ENCODE measurements around the gene EIF4E3.

The EIF4E3 gene

DNA sequence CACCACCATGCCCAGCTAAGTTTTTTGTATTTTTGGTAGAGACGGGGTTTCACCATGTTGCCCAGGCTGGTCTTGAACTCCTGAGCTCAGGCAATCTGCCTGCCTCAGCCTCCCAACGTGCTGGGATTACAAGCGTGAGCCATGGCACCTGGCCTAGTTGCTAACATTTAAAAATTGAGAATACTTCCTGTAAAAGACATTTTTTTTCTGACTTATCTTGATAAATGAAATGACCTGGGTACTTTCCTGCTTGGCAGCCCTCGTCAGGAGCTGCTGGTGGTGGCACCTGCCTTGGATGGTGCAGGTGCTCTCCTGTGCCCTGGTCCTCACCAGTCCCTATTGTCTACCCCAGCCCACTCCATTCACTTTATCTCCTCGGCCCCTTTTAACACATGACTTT lies 74.8 kb downstream of the EIF4E3 start:
- TF ChIP-seq Cebpa-rat (IDR thresholded peaks at IDR 0.05), result no peak
- no peak overlapping the region for H3K4me3 ChIP-seq
- no peak overlapping the region for H3K9ac ChIP-seq
- no peak overlapping the region for H3K4me2 ChIP-seq
- H3K4me1 ChIP-seq, result peaks cover 0 to 21% (median 6%) of the 10 kb centered on the region in 10 experiments; a peak in 9 of 20 replicates
- H3K36me3 ChIP-seq, result no peaks in the 10 kb centered on the region
- H3K27ac ChIP-seq, result no peak overlapping the region
- no peaks in the 10 kb centered on the region for H3K27me3 ChIP-seq
- no peaks in the 10 kb centered on the region for H4K20me1 ChIP-seq
- H3K9me3 ChIP-seq (replicated peaks in 1 of 11), result no peaks in the 10 kb centered on the region

DNA sequence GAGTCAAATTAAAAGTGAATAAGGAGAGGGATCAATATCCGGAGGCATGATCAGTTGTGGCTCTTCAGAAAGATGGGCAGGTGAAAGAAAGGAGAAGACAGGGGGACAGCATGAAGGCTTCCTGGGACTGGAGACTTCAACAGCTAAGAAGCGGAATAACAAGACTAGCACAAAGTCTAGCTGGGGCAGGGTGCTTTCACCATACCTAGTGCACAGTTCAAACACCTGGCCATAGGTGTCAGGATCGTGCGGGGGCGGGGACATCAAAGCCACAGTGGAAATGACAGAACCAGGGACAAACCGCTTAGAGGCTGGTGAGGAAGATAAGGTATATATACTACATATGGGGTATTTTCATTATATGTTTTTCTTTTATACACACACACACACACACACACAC lies 75.4 kb downstream of the EIF4E3 start:
- Histone ChIP-seq H3K4me1 (peaks cover 0 to 21% (median 6%) of the 10 kb centered on the region in 10 experiments; a peak in 9 of 20 replicates), H3K4me2 (no peak overlapping the region), H3K4me3 (no peak overlapping the region), H4K20me1 (no peaks in the 10 kb centered on the region), H3K9ac (no peak overlapping the region), H3K36me3 (no peaks in the 10 kb centered on the region), H3K27me3 (no peaks in the 10 kb centered on the region), H3K27ac (no peak overlapping the region), H3K9me3 (replicated peaks in 1 of 11) (no peaks in the 10 kb centered on the region)
- TF ChIP-seq Cebpa-rat (IDR thresholded peaks at IDR 0.05), result no peak

- Histone ChIP-seq H3K36me3 (no peaks in the 10 kb centered on the region), H3K27me3 (no peaks in the 10 kb centered on the region), H3K9ac (no peak overlapping the region), H3K27ac (no peak overlapping the region), H3K9me3 (replicated peaks in 1 of 11) (no peaks in the 10 kb centered on the region), H3K4me2 (peak overlapping the region in 2 of 11 experiments; percentile 10 to 19; a peak in 2 of 22 replicates), H3K4me1 (peaks cover 0 to 21% (median 2%) of the 10 kb centered on the region in 10 experiments; a peak in 7 of 20 replicates), H4K20me1 (no peaks in the 10 kb centered on the region), H3K4me3 (no peak overlapping the region)
- no peak for TF ChIP-seq Cebpa-rat (IDR thresholded peaks at IDR 0.05)
Measured at GRCh38 chr3:71647751-71648150, 77.5 kb downstream of the EIF4E3 start.

DNA sequence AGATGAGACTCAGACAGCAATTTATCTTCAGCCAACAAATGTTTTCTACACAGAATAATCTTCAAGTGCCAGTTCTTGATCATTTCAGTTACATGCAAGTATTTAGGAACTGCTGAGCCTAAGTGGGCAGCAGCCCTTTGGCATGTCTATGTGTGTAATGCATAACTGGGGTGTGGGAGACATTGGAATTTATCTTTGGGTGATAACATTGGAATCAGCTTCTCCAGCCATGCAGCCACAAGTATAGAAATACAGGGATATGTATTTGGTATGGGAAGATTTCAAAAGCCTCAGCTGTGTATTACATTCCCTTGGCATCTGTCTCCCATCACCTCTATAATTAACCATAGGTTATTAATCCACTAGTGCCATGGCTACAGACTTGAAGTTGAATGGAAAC lies 78.2 kb downstream of the EIF4E3 start:
- H3K36me3 ChIP-seq, result no peaks in the 10 kb centered on the region
- no peak overlapping the region for H3K9ac ChIP-seq
- no peak for TF ChIP-seq Cebpa-rat (IDR thresholded peaks at IDR 0.05)
- H3K27ac ChIP-seq, result no peak overlapping the region
- peaks cover 0 to 21% (median under 1%) of the 10 kb centered on the region in 10 experiments; a peak in 7 of 20 replicates for H3K4me1 ChIP-seq
- H3K9me3 ChIP-seq (replicated peaks in 1 of 11), result no peaks in the 10 kb centered on the region
- H3K27me3 ChIP-seq, result no peaks in the 10 kb centered on the region
- H3K4me3 ChIP-seq, result no peak overlapping the region
- no peak overlapping the region for H3K4me2 ChIP-seq
- no peaks in the 10 kb centered on the region for H4K20me1 ChIP-seq

- no peaks in the 10 kb centered on the region for H4K20me1 ChIP-seq
- H3K4me3 ChIP-seq, result no peak overlapping the region
- H3K36me3 ChIP-seq, result no peaks in the 10 kb centered on the region
- H3K27ac ChIP-seq, result no peak overlapping the region
- no peak overlapping the region for H3K9ac ChIP-seq
- no peaks in the 10 kb centered on the region for H3K27me3 ChIP-seq
- TF ChIP-seq Cebpa-rat (IDR thresholded peaks at IDR 0.05), result no peak
- H3K4me2 ChIP-seq, result no peak overlapping the region
- H3K9me3 ChIP-seq (replicated peaks in 1 of 11), result 0 out of 22 replicates have a peak, but pooled peaks cover 0 to 4% (median 0%) of the 10 kb centered on the region in 11 experiments
- H3K4me1 ChIP-seq, result peaks cover 0 to 10% (median 0%) of the 10 kb centered on the region in 10 experiments; a peak in 6 of 20 replicates
Measured at GRCh38 chr3:71645140-71645539, 80.1 kb downstream of the EIF4E3 start.

GRCh38 chr3:71641674-71642073 lies 83.5 kb downstream of the EIF4E3 start:
- Histone ChIP-seq H3K9ac (no peak overlapping the region), H4K20me1 (no peaks in the 10 kb centered on the region), H3K27ac (no peak overlapping the region), H3K36me3 (no peaks in the 10 kb centered on the region), H3K27me3 (no peaks in the 10 kb centered on the region), H3K4me2 (no peak overlapping the region), H3K4me3 (no peak overlapping the region), H3K9me3 (replicated peaks in 1 of 11) (0 out of 22 replicates have a peak, but pooled peaks cover 0 to 4% (median 0%) of the 10 kb centered on the region in 11 experiments), H3K4me1 (no peaks in the 10 kb centered on the region)
- TF ChIP-seq Cebpa-rat (IDR thresholded peaks at IDR 0.05), result no peak

DNA sequence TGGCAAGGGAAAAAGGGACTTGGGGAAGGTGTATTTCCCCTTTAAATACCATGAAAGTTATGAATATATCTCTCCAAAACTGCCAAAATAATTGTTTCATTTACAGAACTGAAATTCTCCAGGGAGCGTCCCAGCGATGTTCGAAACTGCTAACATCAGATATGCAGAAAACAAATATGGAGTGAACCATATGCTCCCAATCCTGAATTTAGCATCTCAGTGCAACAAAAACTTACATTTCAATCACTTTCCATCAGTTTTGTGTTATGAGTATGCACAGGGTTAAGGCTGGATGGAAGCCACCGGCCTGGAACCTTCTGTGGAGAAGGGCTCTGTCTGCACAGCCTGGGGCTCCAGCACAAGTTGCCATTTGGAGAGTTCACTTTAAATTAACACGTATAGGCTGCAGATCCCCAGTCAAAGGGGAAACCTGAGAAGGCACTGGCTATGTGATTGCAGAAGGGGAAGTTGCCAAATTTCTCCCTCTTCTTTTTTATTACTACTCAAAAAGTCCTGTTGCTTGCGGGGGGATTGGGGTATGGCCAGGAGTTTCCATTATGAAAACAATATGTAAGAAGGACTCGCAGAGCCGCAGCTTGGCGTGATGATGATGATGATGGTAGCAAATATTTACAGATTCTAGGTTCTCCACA lies 84.7 kb downstream of the EIF4E3 start:
- Histone ChIP-seq H3K27ac (no peak overlapping the region), H3K27me3 (no peaks in the 10 kb centered on the region), H4K20me1 (no peaks in the 10 kb centered on the region), H3K36me3 (no peaks in the 10 kb centered on the region), H3K4me1 (no peaks in the 10 kb centered on the region), H3K4me3 (no peak overlapping the region), H3K9ac (no peak overlapping the region), H3K4me2 (no peak overlapping the region), H3K9me3 (replicated peaks in 1 of 11) (0 out of 22 replicates have a peak, but pooled peaks cover 0 to 4% (median 0%) of the 10 kb centered on the region in 11 experiments)
- TF ChIP-seq Cebpa-rat (IDR thresholded peaks at IDR 0.05), result no peak

DNA sequence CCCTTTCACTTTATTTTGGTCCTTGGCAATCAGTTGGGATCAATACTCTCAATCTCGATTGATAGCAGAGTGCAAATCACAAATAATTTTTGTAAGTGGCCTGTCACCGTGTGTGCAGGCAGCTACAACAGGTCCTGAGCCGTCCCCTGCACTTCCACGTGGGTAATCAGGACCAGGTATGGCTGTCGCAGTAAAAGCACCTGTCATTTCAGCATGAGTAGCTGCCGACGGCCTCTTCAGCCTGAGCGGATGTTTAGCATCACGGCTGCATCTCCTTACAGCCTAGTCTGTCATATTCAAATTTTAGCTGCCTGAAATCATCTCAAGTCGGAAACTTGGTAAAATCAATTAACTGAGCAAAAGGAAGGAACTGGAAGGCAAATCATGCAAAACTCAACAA lies 88.7 kb downstream of the EIF4E3 start:
- Histone ChIP-seq H3K27ac (no peak overlapping the region), H3K36me3 (no peaks in the 10 kb centered on the region), H3K4me1 (no peaks in the 10 kb centered on the region), H3K27me3 (no peaks in the 10 kb centered on the region), H3K4me3 (no peak overlapping the region), H3K9me3 (replicated peaks in 1 of 11) (0 out of 22 replicates have a peak, but pooled peaks cover 0 to under 1% (median 0%) of the 10 kb centered on the region in 11 experiments), H4K20me1 (no peaks in the 10 kb centered on the region), H3K9ac (no peak overlapping the region), H3K4me2 (no peak overlapping the region)
- no peak for TF ChIP-seq Cebpa-rat (IDR thresholded peaks at IDR 0.05)

DNA sequence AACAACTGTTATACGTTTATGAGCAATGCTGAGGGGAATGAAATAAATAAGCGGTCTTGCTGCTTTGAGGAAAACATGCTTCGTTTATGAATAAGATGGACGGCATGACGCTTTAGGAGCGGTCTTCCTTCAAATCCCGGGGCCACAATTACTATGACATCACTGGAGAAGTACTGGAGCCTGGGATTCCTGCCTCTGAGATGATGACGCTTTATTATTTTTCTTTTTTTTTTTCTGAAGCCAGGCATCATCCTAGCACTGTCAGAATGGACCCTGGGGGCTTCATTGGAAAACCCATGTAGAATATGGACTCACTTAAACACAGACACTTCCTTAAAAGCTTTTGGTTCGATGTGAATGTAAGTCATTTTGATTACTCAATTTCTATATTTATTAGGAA lies 89.2 kb downstream of the EIF4E3 start:
- no peak overlapping the region for H3K4me3 ChIP-seq
- no peak for TF ChIP-seq Cebpa-rat (IDR thresholded peaks at IDR 0.05)
- no peak overlapping the region for H3K4me2 ChIP-seq

GRCh38 chr3:71634671-71635070 lies 90.5 kb downstream of the EIF4E3 start:
- Histone ChIP-seq H3K27me3 (no peaks in the 10 kb centered on the region), H3K4me1 (peaks cover 0 to 13% (median 0%) of the 10 kb centered on the region in 10 experiments; a peak in 6 of 20 replicates), H3K9ac (no peak overlapping the region), H3K4me3 (no peak overlapping the region), H3K4me2 (no peak overlapping the region), H3K36me3 (no peaks in the 10 kb centered on the region), H3K27ac (no peak overlapping the region), H4K20me1 (no peaks in the 10 kb centered on the region), H3K9me3 (replicated peaks in 1 of 11) (no peaks in the 10 kb centered on the region)
- no peak for TF ChIP-seq Cebpa-rat (IDR thresholded peaks at IDR 0.05)

More for the DNA sequence above, 89.2 kb downstream of the EIF4E3 start:
- H3K9me3 ChIP-seq (replicated peaks in 1 of 11), result no peaks in the 10 kb centered on the region
- H3K9ac ChIP-seq, result no peak overlapping the region
- no peaks in the 10 kb centered on the region for H4K20me1 ChIP-seq
- no peak overlapping the region for H3K27ac ChIP-seq
- no peaks in the 10 kb centered on the region for H3K36me3 ChIP-seq
- no peaks in the 10 kb centered on the region for H3K27me3 ChIP-seq
- peaks cover 0 to under 1% (median 0%) of the 10 kb centered on the region in 10 experiments; a peak in 2 of 20 replicates for H3K4me1 ChIP-seq
